ENCODE results near the gene RASGRP1.

The RASGRP1 gene

GRCh38 chr15:38563723-38564519 lies 693 bp downstream of the RASGRP1 start:
- DNase-seq = peak; percentile 0

GRCh38 chr15:38562278-38562677 lies 2.3 kb downstream of the RASGRP1 start:
- DNase-seq = no peak

- DNase-seq = no peak
Observed at GRCh38 chr15:38560456-38560926, 4.1 kb downstream of the RASGRP1 start.

GRCh38 chr15:38559636-38560307 lies 4.8 kb downstream of the RASGRP1 start:
- DNase-seq = no peak

- DNase-seq = no peak
Observed at GRCh38 chr15:38559131-38559530, 5.5 kb downstream of the RASGRP1 start.

- no peak for DNase-seq
Observed at GRCh38 chr15:38558372-38559059, 6.1 kb downstream of the RASGRP1 start.

- no peak for DNase-seq
Observed at GRCh38 chr15:38557921-38558320, 6.7 kb downstream of the RASGRP1 start.

GRCh38 chr15:38555686-38556334 lies 8.8 kb downstream of the RASGRP1 start:
- no peak for DNase-seq

- no peak for DNase-seq
Observed at GRCh38 chr15:38554354-38554753, 10.3 kb downstream of the RASGRP1 start.

GRCh38 chr15:38553071-38553470 lies 11.5 kb downstream of the RASGRP1 start:
- DNase-seq = no peak

GRCh38 chr15:38551720-38552648 lies 12.6 kb downstream of the RASGRP1 start:
- no peak for DNase-seq

GRCh38 chr15:38549222-38549621 lies 15.4 kb downstream of the RASGRP1 start:
- no peak for DNase-seq

GRCh38 chr15:38547255-38547997 lies 17.2 kb downstream of the RASGRP1 start:
- no peak for DNase-seq

GRCh38 chr15:38545179-38545578 lies 19.4 kb downstream of the RASGRP1 start:
- no peak for DNase-seq

- no peak for DNase-seq
Observed at GRCh38 chr15:38541026-38541425, 23.6 kb downstream of the RASGRP1 start.

- DNase-seq = no peak
Observed at GRCh38 chr15:38540510-38540909, 24.1 kb downstream of the RASGRP1 start.

- DNase-seq = no peak
Observed at GRCh38 chr15:38539008-38539343, 25.6 kb downstream of the RASGRP1 start.

GRCh38 chr15:38538328-38539007 lies 26.1 kb downstream of the RASGRP1 start:
- no peak for DNase-seq

- DNase-seq = no peak
Observed at GRCh38 chr15:38536201-38536676, 28.4 kb downstream of the RASGRP1 start.

GRCh38 chr15:38535491-38536200 lies 29.0 kb downstream of the RASGRP1 start:
- DNase-seq = no peak

Data from NCI-H1092 treated with DMSO at 0.1 percent for 48 hours (cell line).